Measurements from ENCODE around the gene UBALD1.
"Not testable (repeated sequence)": the region's sequence is repeated elsewhere in the genome, so short reads cannot be mapped to it uniquely, and the experiment has no call there.

UBALD1 gene

GRCh38 chr16:4599037-4599436, 15.7 kb downstream of the UBALD1 start:
- no peak for DNase-seq (ENCODE audit: low spot score)

DNA sequence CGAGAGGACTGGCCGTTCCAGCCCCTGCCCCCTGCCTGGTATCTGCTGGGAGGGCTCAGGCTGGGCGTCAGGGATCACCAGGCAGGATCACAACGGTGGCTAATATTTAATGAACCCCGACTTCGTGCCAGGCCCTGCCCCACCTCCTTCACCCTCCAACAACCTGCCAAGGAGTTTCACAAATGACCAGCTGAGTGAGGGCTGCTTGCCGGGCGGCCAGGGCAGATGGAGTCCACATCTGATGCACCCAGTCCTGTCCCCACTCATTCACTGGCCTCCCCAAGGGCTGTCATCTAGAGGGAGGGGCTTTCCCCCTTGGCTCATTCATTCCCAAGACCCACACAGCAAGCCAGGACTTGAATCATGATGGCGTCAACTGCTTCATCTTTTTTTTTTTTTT, 17.5 kb downstream of the UBALD1 start:
- DNase-seq (ENCODE audit: low spot score), result no peak

DNA sequence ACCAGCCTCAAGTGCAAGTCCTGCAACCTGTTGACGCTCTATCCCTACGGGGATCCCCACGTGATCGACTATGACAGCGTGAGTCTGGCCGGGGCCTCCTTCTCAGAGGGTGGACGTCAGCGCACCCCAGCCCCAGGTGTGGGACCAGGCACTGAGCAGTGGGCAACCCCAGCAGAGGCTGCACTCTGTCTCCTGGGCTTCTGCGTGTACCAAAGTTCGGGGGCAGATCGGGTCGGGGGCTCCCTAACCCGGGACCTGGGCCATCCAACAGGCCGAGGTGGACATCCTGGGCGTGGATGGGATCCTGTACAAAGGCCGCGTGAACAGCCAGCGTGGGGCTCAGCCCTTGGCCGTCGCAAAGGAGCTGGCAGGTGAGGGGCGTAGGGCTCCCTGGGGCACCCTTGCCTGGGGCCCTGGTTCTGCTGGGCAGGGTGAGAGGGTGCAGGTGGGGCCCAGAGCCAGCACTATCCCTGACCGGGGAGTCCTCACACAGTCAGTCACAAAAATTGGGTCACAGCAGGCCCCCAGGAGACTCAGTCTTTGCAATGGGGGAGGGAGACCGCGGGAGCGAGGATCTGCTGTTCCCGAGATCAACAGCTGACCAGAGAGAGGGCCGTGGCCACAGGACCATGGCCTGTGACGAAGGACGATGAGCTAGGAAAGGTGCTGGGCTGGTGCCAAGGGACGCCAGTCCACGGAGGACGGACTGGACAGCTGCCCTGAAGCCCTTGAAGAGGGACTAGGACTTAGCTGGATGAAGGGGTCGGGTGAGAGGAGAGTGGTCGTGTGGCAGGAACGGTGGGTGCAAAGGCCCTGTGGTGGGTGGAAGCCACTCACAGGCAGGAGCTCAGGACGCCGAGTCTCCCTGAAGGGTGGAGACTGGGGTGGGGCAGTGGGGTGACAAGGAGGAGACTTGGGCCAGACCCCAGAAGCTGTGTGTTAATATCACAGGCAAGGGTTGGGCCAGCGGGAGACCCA, 20.0 kb downstream of the UBALD1 start:
- no peak for DNase-seq (ENCODE audit: low spot score)

DNA sequence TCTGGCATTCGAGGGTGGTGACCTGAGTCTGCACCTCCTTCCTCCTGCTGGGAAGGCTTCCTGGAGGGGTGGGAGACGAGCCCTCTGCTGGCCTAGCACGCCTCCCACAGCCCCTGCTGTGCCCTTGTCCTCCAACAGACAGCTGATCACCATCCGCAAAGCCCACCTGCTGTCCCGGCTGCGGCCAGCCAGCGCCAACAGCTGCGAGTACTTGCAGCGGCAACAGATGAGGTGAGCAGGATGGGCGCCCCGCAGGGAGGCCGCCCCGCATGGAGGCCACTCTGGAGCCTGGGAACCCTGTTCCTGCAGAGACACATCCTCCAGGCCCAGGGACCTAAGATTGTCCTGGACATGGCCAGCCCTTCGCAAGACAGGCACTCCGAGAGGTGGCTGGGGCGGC, 21.6 kb downstream of the UBALD1 start:
- DNase-seq (ENCODE audit: low spot score), result no peak

DNA sequence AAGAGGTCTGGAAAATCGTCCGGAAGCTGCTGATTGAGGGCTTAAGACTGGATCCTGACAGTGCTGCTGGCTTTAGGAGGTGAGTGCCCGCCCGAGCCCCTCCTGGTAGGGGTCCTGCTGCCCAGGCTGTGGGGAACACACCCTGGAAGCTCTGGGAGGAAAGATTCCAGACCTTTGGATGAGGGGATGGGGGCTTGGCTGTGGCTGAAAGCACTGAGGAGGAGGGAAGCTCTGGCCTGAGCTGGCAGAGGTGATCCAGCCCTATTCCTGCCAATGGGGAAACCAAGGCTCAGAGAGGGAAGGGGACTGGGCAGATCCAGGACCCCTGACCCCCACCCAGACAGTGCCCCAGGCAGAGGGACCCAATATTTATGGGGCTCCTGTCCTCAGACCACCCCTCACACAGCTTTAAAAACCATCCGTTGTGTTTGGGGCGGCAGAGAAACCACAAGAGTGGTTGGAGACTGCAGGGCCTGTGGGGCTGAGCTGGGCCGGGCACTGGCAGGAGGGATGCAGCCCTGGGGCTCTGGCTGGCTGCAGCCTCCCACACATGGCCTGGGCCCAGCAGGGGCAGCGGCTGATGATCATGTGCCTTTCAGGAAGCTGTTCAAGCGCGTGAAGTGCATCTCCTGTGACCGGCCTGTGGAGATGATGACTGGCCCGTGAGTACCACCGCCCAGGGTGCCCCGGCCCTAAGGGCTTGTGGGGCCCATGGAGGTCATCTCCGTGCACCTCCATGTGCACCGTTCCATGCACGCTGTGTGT, 22.8 kb downstream of the UBALD1 start:
- DNase-seq (ENCODE audit: low spot score), result no peak

GRCh38 chr16:4591191-4591590, 23.5 kb downstream of the UBALD1 start:
- DNase-seq (ENCODE audit: low spot score), result no peak

- DNase-seq (ENCODE audit: low spot score), result no peak
Measured at GRCh38 chr16:4588961-4589360, 25.7 kb downstream of the UBALD1 start.

GRCh38 chr16:4588386-4588785, 26.3 kb downstream of the UBALD1 start:
- no peak for DNase-seq (ENCODE audit: low spot score)

DNA sequence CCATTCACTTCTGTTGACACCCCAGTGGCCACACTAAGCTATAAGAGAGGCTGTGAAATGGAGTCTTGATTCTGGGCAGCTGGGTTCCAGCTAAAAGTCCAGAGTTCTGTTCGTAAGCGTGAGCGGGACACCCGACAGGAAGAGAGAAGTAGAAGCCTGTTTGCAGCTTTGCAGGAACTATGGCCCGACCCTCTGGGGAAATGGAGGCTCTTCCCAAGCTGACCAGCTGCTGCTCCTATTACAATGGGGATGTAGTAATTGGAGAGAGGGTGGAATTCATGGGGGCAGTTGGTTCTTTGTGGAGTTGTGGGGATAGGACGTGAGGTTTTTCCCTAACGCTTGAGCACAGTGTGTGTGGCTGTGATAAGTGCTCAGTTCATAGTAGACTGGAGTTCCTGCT, 28.4 kb downstream of the UBALD1 start:
- no peak for DNase-seq (ENCODE audit: low spot score)

- DNase-seq (ENCODE audit: low spot score), result no peak
Measured at GRCh38 chr16:4583906-4584305, 30.8 kb downstream of the UBALD1 start.

DNA sequence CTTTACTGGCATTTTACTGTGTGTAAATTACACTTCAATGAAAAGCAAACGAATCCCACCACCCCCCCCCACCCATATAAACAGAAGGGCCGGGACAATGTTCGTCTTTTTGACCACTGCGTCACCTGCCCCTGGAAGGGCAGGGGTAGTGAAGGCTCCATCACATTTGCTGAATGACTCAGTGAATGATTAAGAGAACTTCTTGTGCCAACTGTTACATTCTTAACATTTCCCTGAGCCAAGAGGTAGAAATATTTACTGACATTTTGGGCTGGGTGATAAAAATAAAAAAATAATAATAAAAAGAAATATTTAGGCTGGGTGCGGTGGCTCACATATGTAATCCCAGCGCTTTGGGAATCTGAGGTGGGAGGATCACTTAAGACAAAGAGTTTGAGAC, 34.4 kb downstream of the UBALD1 start:
- DNase-seq (ENCODE audit: low spot score), result no peak

DNA sequence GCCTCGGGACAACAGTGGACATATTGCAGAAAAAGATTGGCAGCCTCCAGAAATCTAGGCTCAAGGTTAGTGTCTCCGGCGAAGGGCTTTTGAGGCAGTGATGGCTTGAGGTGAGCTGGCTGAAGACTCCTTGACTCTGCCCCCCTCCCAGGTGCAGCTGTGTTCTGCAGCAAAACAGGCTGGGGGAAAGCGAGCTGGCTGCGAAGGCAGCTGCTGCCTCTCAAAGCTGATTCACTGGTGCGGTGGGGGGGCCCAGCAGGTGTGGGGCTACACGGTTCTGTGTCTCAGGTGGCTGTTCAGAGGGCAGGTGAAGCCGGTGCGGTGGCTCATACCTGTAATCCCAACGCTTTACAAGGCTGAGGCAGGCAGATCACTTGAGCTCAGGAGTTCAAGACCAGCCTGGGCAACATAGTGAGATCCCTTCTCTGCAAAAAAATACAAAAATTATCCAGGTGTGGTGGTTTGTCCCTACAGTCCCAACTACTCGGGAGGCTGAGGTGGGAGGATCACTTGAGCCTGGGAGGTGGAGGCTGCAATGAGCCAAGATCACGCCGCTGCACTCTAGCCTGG, 35.6 kb downstream of the UBALD1 start:
- DNase-seq (ENCODE audit: low spot score), result no peak

DNA sequence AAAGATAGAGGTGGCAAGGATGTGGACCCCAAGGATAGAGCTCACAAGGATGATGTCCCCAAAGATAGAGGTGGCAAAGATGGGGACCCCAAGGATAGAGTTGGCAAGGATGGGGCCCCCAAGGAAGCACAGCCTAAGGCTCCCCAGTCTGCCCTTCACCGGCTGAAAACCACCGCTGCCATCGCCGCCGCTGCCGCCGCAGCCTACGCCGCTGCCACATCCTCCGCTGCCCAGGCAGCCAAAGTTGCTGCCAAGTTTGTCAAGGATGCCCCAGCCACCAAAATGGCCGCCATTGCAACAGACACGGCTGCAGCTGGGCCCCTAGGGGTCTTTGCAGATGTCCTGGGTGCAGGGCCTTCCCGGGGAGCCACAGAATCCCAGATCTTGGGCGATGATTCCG, 38.7 kb downstream of the UBALD1 start:
- DNase-seq (ENCODE audit: low spot score), result no peak

DNA sequence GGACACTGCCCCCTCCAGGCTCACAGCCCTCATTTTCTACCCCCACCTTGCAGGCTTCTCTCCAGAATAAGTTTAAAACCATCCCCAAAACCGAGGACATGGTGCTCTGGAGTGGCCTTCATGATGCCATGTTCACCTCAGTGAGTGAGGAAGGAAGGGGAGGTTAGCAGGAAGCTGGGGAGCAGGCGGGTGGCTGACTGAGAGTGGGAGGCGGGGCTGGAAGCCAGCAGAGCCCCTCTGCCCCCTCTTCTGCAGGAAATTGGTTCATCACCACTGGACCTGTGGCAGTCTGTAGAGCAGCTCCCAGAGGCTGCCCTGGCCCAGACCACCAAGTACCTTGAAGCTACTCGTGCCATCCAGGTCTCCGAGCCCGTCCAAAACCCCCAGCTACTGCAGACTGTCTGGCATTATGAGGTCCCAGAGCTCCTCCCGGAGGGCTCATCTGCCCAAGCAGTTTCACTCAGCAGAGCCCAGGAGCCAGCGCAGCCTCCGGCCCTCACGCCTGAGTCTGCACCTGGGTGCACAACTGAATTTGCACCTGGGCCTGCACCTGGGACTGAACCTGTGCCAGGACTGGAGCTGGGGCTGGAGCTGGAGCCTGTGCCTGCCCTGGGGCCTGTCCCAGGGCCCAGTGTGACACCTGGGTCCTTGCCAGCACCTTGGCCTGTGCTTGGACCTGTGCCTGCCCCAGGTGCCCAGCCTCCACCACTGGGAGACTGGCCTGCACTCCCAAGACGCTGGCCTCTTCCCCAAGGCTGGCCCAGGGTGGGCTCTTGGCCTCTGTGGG, 39.6 kb downstream of the UBALD1 start:
- DNase-seq (ENCODE audit: low spot score), result no peak

- DNase-seq (ENCODE audit: low spot score), result not testable (repeated sequence)
Measured at GRCh38 chr16:4573926-4574325, 40.8 kb downstream of the UBALD1 start.

DNA sequence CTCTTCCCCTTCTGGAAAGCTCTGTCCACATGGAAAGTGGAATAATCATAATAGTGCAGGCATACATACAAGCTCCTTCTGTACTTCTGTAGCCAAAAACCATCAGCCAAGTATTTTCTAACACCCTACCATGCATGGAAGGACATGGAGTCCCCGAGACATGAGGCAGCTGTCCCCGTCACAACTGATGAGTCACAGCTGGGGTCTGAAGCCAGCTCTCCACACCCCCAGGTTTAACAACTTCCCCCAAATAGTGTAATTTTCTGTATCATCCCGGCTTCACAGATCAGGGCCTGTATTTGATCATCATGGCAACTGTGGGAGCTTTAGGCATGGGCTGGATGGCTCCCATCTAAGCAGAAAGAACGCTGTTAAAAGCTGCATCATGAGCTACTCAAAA, 42.0 kb downstream of the UBALD1 start:
- DNase-seq (ENCODE audit: low spot score), result no peak

DNA sequence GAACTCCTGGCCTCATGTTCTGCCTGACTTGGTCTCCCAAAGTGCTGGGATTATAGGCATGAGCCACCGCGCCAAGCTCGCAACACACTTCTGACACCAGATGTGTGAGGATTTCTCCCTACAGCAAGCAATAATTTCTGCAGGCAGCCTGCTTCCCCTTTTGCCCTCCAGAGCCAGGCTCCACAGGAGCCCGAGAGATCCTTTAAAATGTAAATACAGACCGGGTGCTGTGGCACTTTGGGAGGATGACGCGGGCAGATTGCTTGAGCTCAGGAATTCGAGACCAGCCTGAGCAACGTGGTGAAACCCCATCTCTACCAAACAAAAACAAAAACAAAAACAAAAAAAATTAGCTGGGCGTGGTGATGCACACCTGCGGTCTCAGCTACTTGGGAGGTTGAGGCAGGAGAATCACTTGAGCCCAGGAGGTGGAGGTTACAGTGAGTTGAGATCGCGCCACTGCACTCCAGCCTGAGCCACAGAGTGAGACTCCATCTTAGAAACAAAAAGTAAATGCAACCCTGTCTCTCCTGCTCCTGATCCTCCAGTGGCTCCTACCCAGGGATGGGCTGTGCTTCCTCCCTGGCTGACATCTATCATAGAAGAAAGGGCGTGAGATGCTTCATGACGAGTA, 43.9 kb downstream of the UBALD1 start:
- no peak for DNase-seq (ENCODE audit: low spot score)

DNA sequence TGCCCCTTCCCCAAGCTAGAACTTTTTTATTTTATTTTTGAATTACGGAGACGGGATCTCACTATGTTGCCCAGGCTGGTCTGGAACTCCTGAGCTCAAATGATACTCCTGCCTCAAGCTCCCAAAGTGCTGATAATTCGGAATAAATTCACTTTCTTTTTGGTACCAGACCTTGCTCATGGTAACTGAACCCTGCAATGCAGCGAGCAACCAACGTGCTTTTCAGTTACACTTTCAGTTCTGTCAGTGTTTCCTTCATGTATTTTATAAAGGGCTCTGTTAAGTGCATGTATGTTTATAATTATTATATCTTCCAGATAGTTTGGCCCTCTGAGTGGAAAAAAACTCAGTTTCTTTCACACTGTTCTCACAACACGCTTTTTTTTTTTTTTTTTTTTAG, 44.6 kb downstream of the UBALD1 start:
- DNase-seq (ENCODE audit: low spot score), result no peak

- no peak for DNase-seq (ENCODE audit: low spot score)
Measured at GRCh38 chr16:4566144-4566543, 48.5 kb downstream of the UBALD1 start.

- no peak for DNase-seq (ENCODE audit: low spot score)
Measured at GRCh38 chr16:4564661-4565267, 49.9 kb downstream of the UBALD1 start.

GRCh38 chr16:4561596-4561995, 53.1 kb downstream of the UBALD1 start:
- no peak for DNase-seq (ENCODE audit: low spot score)
